Calu3 (cell line): Measurements from ENCODE around the gene CTF1. TPM values are rescaled to one million over a fixed set of nuclear protein-coding genes. Genes with fewer than 3 reads are reported as not detected.

Source experiments
- BruUV-seq: library from RNA; stranded (reverse); fragments of 400-500 nt; replicated peaks from 2 replicates; lab custom pipeline; 2021; lab: Mats Ljungman, UMichigan
- CTCF ChIA-PET: fragments of 300-600 bp; sonication (Branson Sonifier 250); formaldehyde crosslinking; loops from one replicate; lab custom pipeline; 2022; ENCODE audit warnings: antibody characterized with exemption; lab: Charles Lee
- DNase-seq: peaks from one replicate; pipeline ENCODE4 v3.0.0; 2022
- H3K27ac Mint-ChIP-seq: one replicate; pipeline ENCODE4 v1.8.0; 2022; ENCODE audit warnings: mixed read lengths; ENCODE audit not compliant: unreplicated experiment
- H3K27me3 Mint-ChIP-seq: one replicate; pipeline ENCODE4 v1.8.0; 2022; ENCODE audit warnings: mixed read lengths; ENCODE audit not compliant: unreplicated experiment
- H3K36me3 Mint-ChIP-seq: one replicate; pipeline ENCODE4 v1.8.0; 2022; ENCODE audit warnings: mild to moderate bottlenecking, moderate library complexity, mixed read lengths; ENCODE audit not compliant: insufficient read depth, unreplicated experiment
- H3K4me1 Mint-ChIP-seq: one replicate; pipeline ENCODE4 v1.8.0; 2022; ENCODE audit warnings: mild to moderate bottlenecking, low read depth, mixed read lengths; ENCODE audit not compliant: unreplicated experiment
- H3K4me3 Mint-ChIP-seq: one replicate; pipeline ENCODE4 v1.8.0; 2022; ENCODE audit warnings: mild to moderate bottlenecking, low read depth, moderate library complexity, mixed read lengths; ENCODE audit not compliant: unreplicated experiment
- H3K9me3 Mint-ChIP-seq: one replicate; pipeline ENCODE4 v1.8.0; 2022; ENCODE audit warnings: low read depth, mixed read lengths; ENCODE audit not compliant: unreplicated experiment
- intact Hi-C: fragments of 100-400 bp; cut with micrococcal nuclease; formaldehyde crosslinking; loops from one replicate; pipeline ENCODE4 v1.10.0; 2022; ENCODE audit not compliant: unreplicated experiment
- total RNA-seq: library from RNA; stranded (reverse); gene quantifications from 2 replicates; pipeline ENCODE4 v1.2.3, GENCODE V29; 2022
- TF ChIP-seq, protein P1 (sequence below): fragments of 200-600 bp; IDR thresholded peaks from one replicate; pipeline ENCODE4 v1.8.0; 2022; ENCODE audit warnings: antibody characterized with exemption; ENCODE audit not compliant: unreplicated experiment

The CTF1 gene
- total RNA-seq, 1 experiment from 2014 or later: 1.9 TPM

DNA sequence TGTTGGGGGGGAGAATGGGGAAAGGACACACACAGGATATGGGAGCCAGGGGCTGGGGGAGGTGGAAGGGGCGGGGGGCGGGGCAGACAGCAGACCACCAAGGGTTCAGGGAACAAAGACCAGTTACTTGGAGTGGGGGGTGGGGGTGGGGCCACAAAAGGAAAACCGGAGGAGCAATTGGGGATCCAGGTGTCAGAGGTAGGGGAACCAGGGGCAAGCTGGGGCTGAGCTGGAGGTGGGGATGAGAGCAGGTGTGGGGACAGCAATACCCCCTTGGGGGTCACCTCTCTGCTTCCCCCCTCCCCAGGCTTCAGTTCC, 51.1 kb downstream of the CTF1 start:
- TF ChIP-seq, protein P1, sequence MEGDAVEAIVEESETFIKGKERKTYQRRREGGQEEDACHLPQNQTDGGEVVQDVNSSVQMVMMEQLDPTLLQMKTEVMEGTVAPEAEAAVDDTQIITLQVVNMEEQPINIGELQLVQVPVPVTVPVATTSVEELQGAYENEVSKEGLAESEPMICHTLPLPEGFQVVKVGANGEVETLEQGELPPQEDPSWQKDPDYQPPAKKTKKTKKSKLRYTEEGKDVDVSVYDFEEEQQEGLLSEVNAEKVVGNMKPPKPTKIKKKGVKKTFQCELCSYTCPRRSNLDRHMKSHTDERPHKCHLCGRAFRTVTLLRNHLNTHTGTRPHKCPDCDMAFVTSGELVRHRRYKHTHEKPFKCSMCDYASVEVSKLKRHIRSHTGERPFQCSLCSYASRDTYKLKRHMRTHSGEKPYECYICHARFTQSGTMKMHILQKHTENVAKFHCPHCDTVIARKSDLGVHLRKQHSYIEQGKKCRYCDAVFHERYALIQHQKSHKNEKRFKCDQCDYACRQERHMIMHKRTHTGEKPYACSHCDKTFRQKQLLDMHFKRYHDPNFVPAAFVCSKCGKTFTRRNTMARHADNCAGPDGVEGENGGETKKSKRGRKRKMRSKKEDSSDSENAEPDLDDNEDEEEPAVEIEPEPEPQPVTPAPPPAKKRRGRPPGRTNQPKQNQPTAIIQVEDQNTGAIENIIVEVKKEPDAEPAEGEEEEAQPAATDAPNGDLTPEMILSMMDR: no peak
- H3K9me3 Mint-ChIP-seq: no peaks in the 10 kb centered on the region
- no peaks in the 10 kb centered on the region for H3K27me3 Mint-ChIP-seq
- H3K4me3 Mint-ChIP-seq: peak overlapping the region; percentile 3
- no peak overlapping the region for H3K27ac Mint-ChIP-seq
- no TSS peak for BruUV-seq
- no peak for DNase-seq
- H3K4me1 Mint-ChIP-seq: peaks cover 20% of the 10 kb centered on the region
- intact Hi-C loops: no loop called here
- H3K36me3 Mint-ChIP-seq: peaks cover 59% of the 10 kb centered on the region
- CTCF ChIA-PET: interaction anchor here (0.6 kb wide), 1 partner anchor 24 kb away, joined by 12 read pairs; the partner anchor contains the start of gene FBXL19

DNA sequence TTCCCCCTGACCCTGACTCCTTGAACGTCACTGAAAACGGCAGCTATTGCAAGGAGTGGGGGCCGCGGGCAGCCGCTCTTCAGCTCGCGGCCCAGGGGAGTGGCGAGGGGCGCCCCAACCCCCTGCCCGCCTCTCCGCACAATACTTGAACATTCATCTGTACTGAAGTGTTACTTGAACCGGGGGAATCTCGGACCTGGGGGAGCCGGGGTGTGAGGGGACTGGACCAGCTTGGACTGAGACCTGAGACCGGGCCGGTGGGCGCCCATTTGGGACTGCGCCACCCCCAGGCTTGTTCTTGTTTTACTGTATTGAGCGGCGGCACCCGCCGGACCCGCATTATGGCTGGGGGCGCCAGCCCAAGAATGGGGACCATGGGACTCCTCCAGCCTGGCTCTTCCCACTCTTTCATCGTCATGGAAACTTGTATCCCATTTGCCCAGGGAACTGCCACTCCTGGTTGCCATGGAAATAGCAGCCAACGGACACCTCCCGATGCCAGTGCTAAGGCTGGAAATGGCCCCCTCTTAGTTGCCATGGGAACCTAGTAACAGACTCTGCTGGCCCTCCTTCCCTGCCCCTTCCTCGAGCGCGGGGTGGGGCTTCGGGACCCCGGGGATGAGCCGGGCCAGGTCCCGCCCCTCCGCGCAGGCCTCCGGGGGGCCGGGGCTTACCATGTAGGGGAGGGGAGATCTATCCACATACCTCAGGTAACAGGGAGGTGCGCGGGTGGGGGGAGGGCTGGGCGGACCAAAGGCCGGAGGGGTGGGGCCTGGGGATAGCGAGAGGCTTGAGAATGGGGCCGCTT, 51.6 kb downstream of the CTF1 start:
- peak overlapping the region; percentile 90 for H3K27ac Mint-ChIP-seq
- TF ChIP-seq, protein P1: no peak
- H3K27me3 Mint-ChIP-seq: no peaks in the 10 kb centered on the region
- CTCF ChIA-PET: no interaction called here
- no peaks in the 10 kb centered on the region for H3K9me3 Mint-ChIP-seq
- BruUV-seq: no TSS peak
- peak overlapping the region; percentile 80 for H3K4me3 Mint-ChIP-seq
- peak; percentile 76 for DNase-seq
- H3K36me3 Mint-ChIP-seq: peaks cover 59% of the 10 kb centered on the region
- intact Hi-C loops: no loop called here
- peaks cover 14% of the 10 kb centered on the region for H3K4me1 Mint-ChIP-seq

DNA sequence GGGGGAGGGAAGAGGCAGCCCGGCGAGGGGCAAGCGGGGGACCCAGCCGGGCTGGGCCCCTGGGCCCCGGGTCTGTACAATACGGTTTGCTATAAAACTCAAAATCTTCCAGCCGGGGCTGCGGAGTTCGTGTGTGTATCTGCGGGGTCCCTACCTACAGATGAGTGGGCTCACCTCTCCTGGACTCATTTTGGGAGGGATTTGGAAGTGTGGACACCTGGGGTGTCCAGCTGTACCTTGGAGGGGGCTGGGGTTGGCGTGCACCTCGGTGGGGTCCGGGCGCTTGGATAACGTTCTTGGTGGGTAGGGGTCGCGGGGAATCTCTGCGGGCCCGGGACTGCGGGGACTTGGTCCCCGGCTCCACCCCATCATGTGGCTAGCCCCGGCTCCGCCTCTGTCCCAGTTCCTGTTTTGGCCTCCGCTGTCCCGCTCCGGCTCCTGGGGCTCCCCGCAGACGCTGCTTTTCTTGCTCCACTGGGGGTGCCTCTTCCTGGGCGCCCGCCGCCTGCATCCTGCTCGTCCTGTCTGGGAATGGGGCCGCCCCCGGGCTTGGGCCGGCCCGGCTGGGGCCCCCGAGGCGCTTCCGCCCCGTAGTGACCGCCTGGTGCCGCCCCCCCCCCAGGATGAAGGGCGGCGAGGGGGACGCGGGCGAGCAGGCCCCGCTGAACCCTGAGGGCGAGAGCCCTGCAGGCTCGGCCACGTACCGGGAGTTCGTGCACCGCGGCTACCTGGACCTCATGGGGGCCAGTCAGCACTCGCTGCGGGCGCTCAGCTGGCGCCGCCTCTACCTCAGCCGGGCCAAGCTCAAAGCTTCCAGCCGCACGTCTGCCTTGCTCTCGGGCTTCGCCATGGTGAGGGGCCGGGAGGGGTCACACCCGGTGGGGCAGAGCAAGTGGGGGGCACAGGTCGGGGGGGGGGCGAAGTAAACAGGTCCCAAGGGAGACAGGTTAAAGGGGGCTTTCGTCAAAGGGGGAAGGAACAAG, 52.5 kb downstream of the CTF1 start, which contains the start of gene ORAI3:
Gene ORAI3 (plus strand): TSS at position 402 of the 983 bp plus-strand sequence. CDS start 222 bp downstream, at position 624.
- CTCF ChIA-PET: interaction anchor here (0.6 to 1.0 kb wide), 3 partner anchors 104 to 550 kb away, joined by 3 to 6 read pairs (median 4); partner anchors contain the start of gene PRSS8
- H3K36me3 Mint-ChIP-seq: peaks cover 60% of the 10 kb centered on the region
- TF ChIP-seq, protein P1: no peak
- intact Hi-C loops: no loop called here
- H3K4me1 Mint-ChIP-seq: peaks cover 19% of the 10 kb centered on the region
- no peaks in the 10 kb centered on the region for H3K27me3 Mint-ChIP-seq
- peak within 1 kb of the TSS; percentile 90 for H3K27ac Mint-ChIP-seq
- no TSS peak for BruUV-seq
- no peaks in the 10 kb centered on the region for H3K9me3 Mint-ChIP-seq
- H3K4me3 Mint-ChIP-seq: peak within 1 kb of the TSS; percentile 80
- DNase-seq: peak; percentile 76
